22Rv1 (cell line): ENCODE data around the gene DUOXA2.

ENCODE experiments used
- ZFX ChIP-seq: fragments of 450-650 bp; IDR thresholded peaks from 2 replicates; pipeline ENCODE4 v1.6.1; 2017; ENCODE audit warnings: antibody characterized with exemption, borderline replicate concordance
- TF ChIP-seq, protein P1 (sequence below): fragments of 450-650 bp; IDR thresholded peaks from 2 replicates; pipeline ENCODE4 v1.5.1; 2017; ENCODE audit warnings: mild to moderate bottlenecking

DNA sequence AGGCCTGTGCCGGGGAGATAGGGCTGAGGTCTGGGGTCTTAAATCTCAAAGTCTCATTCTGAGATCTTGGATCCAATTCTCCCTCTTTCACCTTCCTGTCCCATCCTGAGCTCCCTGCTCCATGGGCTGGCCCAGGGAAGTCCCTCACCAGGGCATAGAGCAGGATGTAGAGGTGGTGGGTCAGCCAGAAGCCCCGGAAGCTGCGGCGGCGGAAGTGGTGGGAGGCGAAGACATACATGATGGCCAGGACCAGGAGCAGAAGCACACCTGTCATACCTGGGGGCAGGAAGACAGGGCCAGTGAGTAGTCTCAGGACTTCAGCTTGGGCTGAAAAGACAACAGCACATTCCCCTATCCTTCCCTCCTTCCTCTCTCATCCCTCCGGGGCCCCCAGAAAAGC is 16.7 kb upstream of the DUOXA2 start:
- TF ChIP-seq, protein P1, sequence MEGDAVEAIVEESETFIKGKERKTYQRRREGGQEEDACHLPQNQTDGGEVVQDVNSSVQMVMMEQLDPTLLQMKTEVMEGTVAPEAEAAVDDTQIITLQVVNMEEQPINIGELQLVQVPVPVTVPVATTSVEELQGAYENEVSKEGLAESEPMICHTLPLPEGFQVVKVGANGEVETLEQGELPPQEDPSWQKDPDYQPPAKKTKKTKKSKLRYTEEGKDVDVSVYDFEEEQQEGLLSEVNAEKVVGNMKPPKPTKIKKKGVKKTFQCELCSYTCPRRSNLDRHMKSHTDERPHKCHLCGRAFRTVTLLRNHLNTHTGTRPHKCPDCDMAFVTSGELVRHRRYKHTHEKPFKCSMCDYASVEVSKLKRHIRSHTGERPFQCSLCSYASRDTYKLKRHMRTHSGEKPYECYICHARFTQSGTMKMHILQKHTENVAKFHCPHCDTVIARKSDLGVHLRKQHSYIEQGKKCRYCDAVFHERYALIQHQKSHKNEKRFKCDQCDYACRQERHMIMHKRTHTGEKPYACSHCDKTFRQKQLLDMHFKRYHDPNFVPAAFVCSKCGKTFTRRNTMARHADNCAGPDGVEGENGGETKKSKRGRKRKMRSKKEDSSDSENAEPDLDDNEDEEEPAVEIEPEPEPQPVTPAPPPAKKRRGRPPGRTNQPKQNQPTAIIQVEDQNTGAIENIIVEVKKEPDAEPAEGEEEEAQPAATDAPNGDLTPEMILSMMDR: no peak
- no peak for TF ChIP-seq ZFX
